Measurements from ENCODE around the gene CALN1.

Gene CALN1

DNA sequence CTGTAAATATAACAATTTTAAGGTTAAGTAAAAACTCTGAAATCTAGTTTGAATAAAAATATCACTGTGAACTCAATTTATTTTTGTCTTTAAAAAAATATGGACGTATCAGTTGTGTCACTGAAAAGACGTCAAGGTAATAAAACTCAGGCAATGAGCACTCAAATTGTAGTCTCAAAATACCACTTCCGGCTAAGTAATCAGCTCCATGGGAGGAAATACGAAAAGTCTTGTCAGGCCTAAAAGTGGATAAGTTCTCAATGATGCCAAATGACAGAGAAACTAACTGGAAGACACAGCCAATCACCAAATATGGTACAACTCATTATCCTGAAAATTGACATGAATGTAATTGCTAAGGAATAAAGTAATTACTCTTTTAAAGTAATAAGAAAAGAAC lies 719 bp downstream of the CALN1 start:
- TF ChIP-seq, protein P1, sequence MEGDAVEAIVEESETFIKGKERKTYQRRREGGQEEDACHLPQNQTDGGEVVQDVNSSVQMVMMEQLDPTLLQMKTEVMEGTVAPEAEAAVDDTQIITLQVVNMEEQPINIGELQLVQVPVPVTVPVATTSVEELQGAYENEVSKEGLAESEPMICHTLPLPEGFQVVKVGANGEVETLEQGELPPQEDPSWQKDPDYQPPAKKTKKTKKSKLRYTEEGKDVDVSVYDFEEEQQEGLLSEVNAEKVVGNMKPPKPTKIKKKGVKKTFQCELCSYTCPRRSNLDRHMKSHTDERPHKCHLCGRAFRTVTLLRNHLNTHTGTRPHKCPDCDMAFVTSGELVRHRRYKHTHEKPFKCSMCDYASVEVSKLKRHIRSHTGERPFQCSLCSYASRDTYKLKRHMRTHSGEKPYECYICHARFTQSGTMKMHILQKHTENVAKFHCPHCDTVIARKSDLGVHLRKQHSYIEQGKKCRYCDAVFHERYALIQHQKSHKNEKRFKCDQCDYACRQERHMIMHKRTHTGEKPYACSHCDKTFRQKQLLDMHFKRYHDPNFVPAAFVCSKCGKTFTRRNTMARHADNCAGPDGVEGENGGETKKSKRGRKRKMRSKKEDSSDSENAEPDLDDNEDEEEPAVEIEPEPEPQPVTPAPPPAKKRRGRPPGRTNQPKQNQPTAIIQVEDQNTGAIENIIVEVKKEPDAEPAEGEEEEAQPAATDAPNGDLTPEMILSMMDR (IDR thresholded peaks at IDR 0.05; ENCODE audit: low read length, missing control alignments) = no peak
- no peak overlapping the region for H3K4me3 ChIP-seq (replicated peaks; ENCODE audit: low read depth, low read length)
- DNase-seq (ENCODE audit: low read depth) = no peak

DNA sequence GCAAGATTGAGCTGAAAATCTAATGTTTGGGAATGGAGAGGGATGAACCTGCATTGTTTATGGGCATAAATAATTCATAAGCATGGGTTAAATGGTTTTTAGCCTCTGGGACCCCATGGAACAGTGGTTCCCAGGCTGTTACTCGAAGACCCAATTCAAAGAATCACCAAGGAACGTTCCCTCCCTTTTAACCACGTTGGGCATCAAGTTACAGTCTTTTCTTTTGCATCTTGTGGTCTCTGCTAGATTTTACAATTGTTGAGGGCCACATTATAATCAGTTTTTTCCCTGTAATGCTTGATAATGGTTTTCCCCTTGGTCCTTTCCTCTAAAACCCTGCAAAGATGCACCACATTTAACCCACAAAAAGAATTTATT lies 2.5 kb downstream of the CALN1 start:
- no peak overlapping the region for H3K4me3 ChIP-seq (replicated peaks; ENCODE audit: low read depth, low read length)
- DNase-seq (ENCODE audit: low read depth) = no peak
- TF ChIP-seq, protein P1 (IDR thresholded peaks at IDR 0.05; ENCODE audit: low read length, missing control alignments) = no peak

DNA sequence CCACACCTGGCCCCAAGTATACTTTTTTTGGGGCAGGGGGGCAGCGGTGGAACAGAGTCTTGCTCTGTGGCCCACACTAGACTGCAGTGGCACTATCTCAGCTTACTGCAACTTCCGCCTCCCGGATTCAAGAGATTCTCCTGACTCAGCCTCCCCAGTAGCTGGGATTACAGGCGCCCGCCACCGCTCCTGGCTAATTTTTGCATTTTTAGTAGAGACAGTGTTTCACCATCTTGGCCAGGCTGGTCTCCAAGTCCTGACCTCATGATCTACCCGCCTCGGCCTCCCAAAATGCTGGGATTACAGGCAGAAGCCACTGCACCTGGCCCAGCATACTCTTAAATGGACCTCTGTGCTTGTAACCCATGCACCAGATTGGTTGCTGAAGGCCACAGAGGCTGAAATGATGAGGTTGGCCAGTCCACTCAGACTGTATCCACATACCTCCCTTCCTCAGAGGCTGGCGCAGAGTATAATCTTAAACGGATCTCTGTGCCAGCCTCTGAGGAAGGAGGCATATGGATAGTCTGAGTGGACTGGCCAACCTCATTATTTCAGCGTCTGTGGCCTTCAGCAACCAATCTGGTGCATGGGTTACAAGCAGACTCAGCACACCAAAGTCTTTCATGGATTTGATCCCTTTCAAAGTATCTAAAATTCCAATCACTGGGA lies 3.0 kb downstream of the CALN1 start:
- TF ChIP-seq, protein P1 (IDR thresholded peaks at IDR 0.05; ENCODE audit: low read length, missing control alignments) = no peak
- DNase-seq (ENCODE audit: low read depth) = no peak
- H3K4me3 ChIP-seq (replicated peaks; ENCODE audit: low read depth, low read length) = no peak overlapping the region

DNA sequence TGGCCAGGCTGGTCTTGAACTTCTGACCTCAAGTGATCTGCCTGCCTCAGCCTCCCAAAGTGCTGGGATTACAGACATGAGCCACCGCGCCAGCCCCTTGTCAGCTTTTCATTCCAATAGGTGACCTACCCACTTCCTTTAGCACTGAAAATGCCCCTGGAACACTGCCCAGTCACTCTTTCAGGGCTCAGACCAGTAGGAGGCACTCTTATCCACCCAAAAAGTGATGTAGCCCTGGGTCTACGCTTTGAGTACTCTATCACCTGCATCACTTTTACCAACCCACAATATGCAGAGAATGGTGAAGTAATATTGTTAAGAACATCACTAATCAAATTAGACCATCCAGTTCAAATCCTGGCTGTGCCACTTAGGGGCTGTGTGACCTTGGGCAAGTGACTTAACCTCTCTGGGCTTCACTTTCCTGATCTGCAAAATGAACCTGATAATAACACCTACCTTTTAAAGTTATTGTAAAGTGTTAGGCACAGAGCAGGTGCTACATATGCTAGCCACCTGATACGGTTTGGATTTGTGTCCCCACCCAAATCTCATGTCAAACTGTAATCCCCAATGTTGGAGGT lies 5.2 kb downstream of the CALN1 start:
- no peak overlapping the region for H3K4me3 ChIP-seq (replicated peaks; ENCODE audit: low read depth, low read length)
- TF ChIP-seq, protein P1 (IDR thresholded peaks at IDR 0.05; ENCODE audit: low read length, missing control alignments) = no peak
- no peak for DNase-seq (ENCODE audit: low read depth)

DNA sequence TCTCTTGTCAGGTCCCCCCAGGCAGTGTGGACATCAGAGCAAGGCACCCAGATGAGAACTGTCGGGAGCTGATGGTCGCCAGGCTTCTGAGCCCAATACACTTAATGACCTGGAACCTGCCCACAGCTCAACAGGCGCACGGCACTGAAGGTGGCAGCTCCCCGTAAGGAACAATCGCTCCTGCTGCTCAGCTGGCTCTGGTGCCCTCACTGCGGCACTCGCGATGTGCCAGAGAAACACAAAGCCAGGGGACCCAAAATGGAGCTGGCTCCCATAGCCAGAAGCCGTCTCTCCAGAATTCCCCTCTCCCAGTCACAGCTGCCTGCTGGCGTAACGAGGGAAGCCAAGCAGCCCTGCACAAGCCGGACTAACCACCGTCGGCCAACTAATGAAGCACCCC lies 6.3 kb downstream of the CALN1 start:
- TF ChIP-seq, protein P1 (IDR thresholded peaks at IDR 0.05; ENCODE audit: low read length, missing control alignments) = no peak
- H3K4me3 ChIP-seq (replicated peaks; ENCODE audit: low read depth, low read length) = no peak overlapping the region

DNA sequence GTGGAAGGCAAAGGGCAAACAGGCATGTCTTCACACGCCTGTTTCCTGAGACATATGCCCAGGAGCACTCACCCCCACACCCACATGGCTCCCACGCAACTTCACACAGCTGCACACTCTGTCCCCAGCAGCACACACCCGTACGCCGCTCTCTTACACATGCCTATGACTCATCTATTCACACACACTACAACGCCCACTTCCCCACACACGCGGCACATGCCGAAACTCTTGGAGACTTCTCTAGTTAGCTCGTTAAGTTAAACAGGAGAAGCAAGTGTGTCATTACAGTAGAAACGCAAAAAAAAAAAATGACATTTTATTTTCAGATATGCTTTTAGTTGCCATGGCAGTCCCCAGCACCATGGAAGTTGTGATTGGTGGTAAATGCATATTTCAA lies 6.7 kb downstream of the CALN1 start:
- no peak overlapping the region for H3K4me3 ChIP-seq (replicated peaks; ENCODE audit: low read depth, low read length)
- TF ChIP-seq, protein P1 (IDR thresholded peaks at IDR 0.05; ENCODE audit: low read length, missing control alignments) = no peak
- no peak for DNase-seq (ENCODE audit: low read depth)

More for the DNA sequence above, 6.3 kb downstream of the CALN1 start:
- no peak for DNase-seq (ENCODE audit: low read depth)

DNA sequence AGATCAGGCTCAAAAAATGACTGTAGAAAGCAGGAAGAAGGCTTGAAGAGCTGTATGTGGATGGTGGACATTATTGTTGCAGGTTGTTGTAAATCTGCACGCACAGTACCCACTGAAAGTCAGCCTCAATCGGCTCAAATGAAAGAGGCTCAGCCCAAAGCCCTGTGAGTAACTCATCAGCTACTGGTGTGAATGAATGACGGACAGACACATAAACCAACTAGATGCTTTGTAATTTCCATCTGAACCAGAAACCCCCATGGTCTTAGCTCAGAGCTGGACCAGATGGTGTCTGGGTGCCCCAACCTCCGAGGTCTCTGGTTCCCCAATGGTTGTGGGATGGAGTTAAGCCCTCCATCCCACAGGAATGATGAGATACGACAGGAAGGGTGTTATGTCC lies 7.4 kb downstream of the CALN1 start:
- TF ChIP-seq, protein P1 (IDR thresholded peaks at IDR 0.05; ENCODE audit: low read length, missing control alignments) = no peak
- no peak overlapping the region for H3K4me3 ChIP-seq (replicated peaks; ENCODE audit: low read depth, low read length)
- DNase-seq (ENCODE audit: low read depth) = no peak
